ENCODE data around the gene ARHGAP32. TPM values are rescaled to one million over a fixed set of nuclear protein-coding genes. Genes with fewer than 3 reads are reported as not detected.

Gene ARHGAP32
- total RNA-seq, 4 donors from 2014 or later, result 10.0 to 53.7 (median 34.1) TPM

DNA sequence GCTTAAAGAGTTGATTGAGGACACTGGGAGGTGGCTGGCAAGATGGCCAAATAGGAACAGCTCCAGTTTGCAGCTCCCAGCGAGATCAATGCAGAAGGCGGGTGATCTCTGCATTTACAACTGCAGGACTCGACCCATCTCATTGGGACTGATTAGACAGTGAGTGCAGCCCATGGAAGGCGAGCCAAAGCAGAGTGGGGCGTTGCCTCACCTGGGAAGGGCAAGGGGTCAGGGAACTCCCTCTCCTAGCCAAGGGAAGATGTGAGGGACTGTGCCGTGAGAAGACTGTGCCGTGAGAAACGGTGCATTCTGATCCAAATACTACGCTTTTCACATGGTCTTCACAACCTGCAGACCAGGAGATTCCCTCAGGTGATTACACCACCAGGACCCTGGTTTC lies 36.4 kb downstream of the ARHGAP32 start:
- H3K36me3 ChIP-seq, result no peaks in the 10 kb centered on the region
- TF ChIP-seq, protein P1, sequence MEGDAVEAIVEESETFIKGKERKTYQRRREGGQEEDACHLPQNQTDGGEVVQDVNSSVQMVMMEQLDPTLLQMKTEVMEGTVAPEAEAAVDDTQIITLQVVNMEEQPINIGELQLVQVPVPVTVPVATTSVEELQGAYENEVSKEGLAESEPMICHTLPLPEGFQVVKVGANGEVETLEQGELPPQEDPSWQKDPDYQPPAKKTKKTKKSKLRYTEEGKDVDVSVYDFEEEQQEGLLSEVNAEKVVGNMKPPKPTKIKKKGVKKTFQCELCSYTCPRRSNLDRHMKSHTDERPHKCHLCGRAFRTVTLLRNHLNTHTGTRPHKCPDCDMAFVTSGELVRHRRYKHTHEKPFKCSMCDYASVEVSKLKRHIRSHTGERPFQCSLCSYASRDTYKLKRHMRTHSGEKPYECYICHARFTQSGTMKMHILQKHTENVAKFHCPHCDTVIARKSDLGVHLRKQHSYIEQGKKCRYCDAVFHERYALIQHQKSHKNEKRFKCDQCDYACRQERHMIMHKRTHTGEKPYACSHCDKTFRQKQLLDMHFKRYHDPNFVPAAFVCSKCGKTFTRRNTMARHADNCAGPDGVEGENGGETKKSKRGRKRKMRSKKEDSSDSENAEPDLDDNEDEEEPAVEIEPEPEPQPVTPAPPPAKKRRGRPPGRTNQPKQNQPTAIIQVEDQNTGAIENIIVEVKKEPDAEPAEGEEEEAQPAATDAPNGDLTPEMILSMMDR (IDR thresholded peaks at IDR 0.05), result no peak
- TF ChIP-seq POLR2A (IDR thresholded peaks at IDR 0.05), result no peak
- no peaks in the 10 kb centered on the region for H3K27me3 ChIP-seq
- H3K27ac ChIP-seq, result no peak overlapping the region
- no peak for DNase-seq
- no peaks in the 10 kb centered on the region for H3K4me1 ChIP-seq
- intact Hi-C loops (cut with DNase I; ENCODE audit: low total_unique reads), result no loop called here
- no peak overlapping the region for H3K4me3 ChIP-seq
- peaks cover 0 to 4% of the 10 kb centered on the region in 2 donors for H3K9me3 ChIP-seq

GRCh38 chr11:129148487-129148886 lies 43.6 kb downstream of the ARHGAP32 start:
- no peak for DNase-seq
- H3K27me3 ChIP-seq, result no peaks in the 10 kb centered on the region
- H3K9me3 ChIP-seq, result no peaks in the 10 kb centered on the region
- TF ChIP-seq, protein P1 (IDR thresholded peaks at IDR 0.05), result no peak
- intact Hi-C loops (cut with DNase I; ENCODE audit: low total_unique reads), result no loop called here
- H3K4me1 ChIP-seq, result no peaks in the 10 kb centered on the region
- no peak overlapping the region for H3K27ac ChIP-seq
- H3K4me3 ChIP-seq, result no peak overlapping the region
- no peaks in the 10 kb centered on the region for H3K36me3 ChIP-seq

GRCh38 chr11:129146191-129146590 lies 45.9 kb downstream of the ARHGAP32 start:
- H3K4me1 ChIP-seq, result no peaks in the 10 kb centered on the region
- intact Hi-C loops (cut with DNase I; ENCODE audit: low total_unique reads), result no loop called here
- TF ChIP-seq POLR2A (IDR thresholded peaks at IDR 0.05), result no peak
- TF ChIP-seq, protein P1 (IDR thresholded peaks at IDR 0.05), result no peak
- DNase-seq, result no peak
- H3K9me3 ChIP-seq, result no peaks in the 10 kb centered on the region
- no peaks in the 10 kb centered on the region for H3K36me3 ChIP-seq
- no peaks in the 10 kb centered on the region for H3K27me3 ChIP-seq
- no peak overlapping the region for H3K27ac ChIP-seq
- H3K4me3 ChIP-seq, result no peak overlapping the region

- H3K27me3 ChIP-seq, result no peaks in the 10 kb centered on the region
- no peaks in the 10 kb centered on the region for H3K4me1 ChIP-seq
- TF ChIP-seq POLR2A (IDR thresholded peaks at IDR 0.05), result no peak
- TF ChIP-seq, protein P1 (IDR thresholded peaks at IDR 0.05), result no peak
- no peak for DNase-seq
- H3K36me3 ChIP-seq, result no peaks in the 10 kb centered on the region
- no peak overlapping the region for H3K4me3 ChIP-seq
- no peaks in the 10 kb centered on the region for H3K9me3 ChIP-seq
- no peak overlapping the region for H3K27ac ChIP-seq
- intact Hi-C loops (cut with DNase I; ENCODE audit: low total_unique reads), result no loop called here
Observed at GRCh38 chr11:129145276-129145675, 46.8 kb downstream of the ARHGAP32 start.

- H3K4me1 ChIP-seq, result no peaks in the 10 kb centered on the region
- no peak overlapping the region for H3K4me3 ChIP-seq
- no peaks in the 10 kb centered on the region for H3K36me3 ChIP-seq
- no peaks in the 10 kb centered on the region for H3K27me3 ChIP-seq
- no peak for DNase-seq
- no peak for TF ChIP-seq POLR2A (IDR thresholded peaks at IDR 0.05)
- TF ChIP-seq, protein P1 (IDR thresholded peaks at IDR 0.05), result no peak
- H3K9me3 ChIP-seq, result no peaks in the 10 kb centered on the region
- H3K27ac ChIP-seq, result no peak overlapping the region
- intact Hi-C loops (cut with DNase I; ENCODE audit: low total_unique reads), result no loop called here
Observed at GRCh38 chr11:129144256-129144655, 47.9 kb downstream of the ARHGAP32 start.
